Stimulated activated memory B cell treated with anti-CD40 and anti-IgM and Interleukin-4, amounts not matched to agents 10 μg/mL and 1 μg/mL and 100 μg/mL, for 72 hours (primary cell): Measurements from ENCODE around the gene SYT8.
A peak's percentile ranks its signal among the peaks of the same experiment; 100 is the strongest.
"Not testable (repeated sequence)": the region's sequence is repeated elsewhere in the genome, so short reads cannot be mapped to it uniquely, and the experiment has no call there.

Experiments
- ATAC-seq: fragments of 150-1000 bp; cut with Tn5 transposase; 2 replicates; pipeline ENCODE4 v1.10.0; 2021
- H3K27ac Mint-ChIP-seq: one replicate; pipeline ENCODE4 v1.8.0; 2022; ENCODE audit warnings: mild to moderate bottlenecking, mixed read lengths
- H3K27me3 Mint-ChIP-seq: one replicate; pipeline ENCODE4 v1.8.0; 2022; ENCODE audit warnings: mixed read lengths
- H3K36me3 Mint-ChIP-seq: one replicate; pipeline ENCODE4 v1.8.0; 2022; ENCODE audit warnings: mixed read lengths
- H3K4me1 Mint-ChIP-seq: one replicate; pipeline ENCODE4 v1.8.0; 2022; ENCODE audit warnings: mixed read lengths
- H3K4me3 Mint-ChIP-seq: one replicate; pipeline ENCODE4 v1.8.0; 2022; ENCODE audit warnings: mild to moderate bottlenecking, moderate library complexity, mixed read lengths
- H3K9me3 Mint-ChIP-seq: one replicate; pipeline ENCODE4 v1.8.0; 2022; ENCODE audit warnings: mixed read lengths

The SYT8 gene

DNA sequence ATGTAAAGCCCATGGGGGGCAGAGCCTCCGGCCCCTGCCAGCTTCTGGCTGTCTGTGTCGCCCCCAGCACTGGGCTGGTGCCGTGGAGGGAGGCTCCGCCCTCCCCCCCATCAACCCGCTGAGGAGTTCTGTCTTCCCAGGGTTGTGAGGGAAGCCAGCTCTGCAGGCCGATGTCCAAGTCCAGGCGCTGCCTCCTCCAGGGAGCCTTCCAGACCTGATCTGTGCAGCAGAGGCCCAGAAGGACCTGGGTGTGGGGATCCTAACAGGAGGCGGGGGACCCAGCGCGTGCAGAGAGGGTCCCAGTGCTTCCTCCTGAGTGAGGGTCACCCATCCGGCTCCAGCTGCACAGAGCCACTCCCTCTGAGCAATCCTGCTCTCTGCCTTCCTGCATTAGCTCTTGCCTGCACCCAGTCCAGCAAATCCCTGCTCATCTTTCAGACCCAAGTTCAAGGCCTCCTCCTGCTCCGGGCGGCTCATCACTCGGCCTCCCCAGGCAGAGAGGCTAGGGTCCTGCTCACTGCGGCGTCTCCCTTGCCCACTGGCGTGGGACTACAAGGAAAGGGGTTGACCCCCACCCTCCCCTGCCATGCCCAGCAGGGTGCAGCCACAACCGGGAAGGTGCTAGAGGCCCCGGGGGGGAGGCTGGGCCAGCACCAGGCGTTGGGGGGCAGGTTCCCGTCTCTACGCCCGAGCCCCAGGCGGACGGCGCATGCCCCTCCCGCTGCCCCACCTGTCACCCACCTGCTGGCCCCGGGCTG, 40.5 kb downstream of the SYT8 start:
- Mint-ChIP-seq H3K36me3 (peaks cover 19% of the 10 kb centered on the region), H3K4me1 (peaks cover 49% of the 10 kb centered on the region), H3K9me3 (no peaks in the 10 kb centered on the region), H3K4me3 (no peak overlapping the region), H3K27me3 (no peaks in the 10 kb centered on the region), H3K27ac (peak overlapping the region; percentile 5)
- no peak for ATAC-seq

DNA sequence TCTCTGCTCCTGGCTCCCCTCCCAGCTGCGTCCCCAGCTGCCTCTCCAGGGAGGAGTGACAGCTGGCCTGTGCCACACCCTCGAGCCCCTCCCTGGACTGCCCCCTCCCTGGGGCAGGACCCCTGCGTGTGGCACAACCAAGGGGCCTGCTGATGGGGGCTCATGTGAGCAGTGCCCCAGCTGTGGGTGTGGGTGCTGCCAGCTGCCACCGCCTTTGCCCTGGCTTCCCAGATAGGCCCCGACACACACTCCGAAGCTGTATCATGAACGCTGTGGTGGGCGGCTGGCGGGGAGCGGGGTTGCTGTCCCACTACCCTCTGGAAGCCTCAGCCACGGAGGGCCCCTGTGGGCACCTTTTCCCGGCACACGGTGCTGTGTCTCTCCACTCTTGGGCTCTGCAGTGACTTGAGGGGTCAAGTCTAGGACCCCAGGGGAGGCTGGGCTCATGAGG, 41.1 kb downstream of the SYT8 start:
- H3K4me3 Mint-ChIP-seq, ATAC-seq, H3K27me3 Mint-ChIP-seq, H3K27ac Mint-ChIP-seq, H3K9me3 Mint-ChIP-seq: not testable (repeated sequence)
- peaks cover 17% of the 10 kb centered on the region for H3K36me3 Mint-ChIP-seq
- H3K4me1 Mint-ChIP-seq: peaks cover 55% of the 10 kb centered on the region

DNA sequence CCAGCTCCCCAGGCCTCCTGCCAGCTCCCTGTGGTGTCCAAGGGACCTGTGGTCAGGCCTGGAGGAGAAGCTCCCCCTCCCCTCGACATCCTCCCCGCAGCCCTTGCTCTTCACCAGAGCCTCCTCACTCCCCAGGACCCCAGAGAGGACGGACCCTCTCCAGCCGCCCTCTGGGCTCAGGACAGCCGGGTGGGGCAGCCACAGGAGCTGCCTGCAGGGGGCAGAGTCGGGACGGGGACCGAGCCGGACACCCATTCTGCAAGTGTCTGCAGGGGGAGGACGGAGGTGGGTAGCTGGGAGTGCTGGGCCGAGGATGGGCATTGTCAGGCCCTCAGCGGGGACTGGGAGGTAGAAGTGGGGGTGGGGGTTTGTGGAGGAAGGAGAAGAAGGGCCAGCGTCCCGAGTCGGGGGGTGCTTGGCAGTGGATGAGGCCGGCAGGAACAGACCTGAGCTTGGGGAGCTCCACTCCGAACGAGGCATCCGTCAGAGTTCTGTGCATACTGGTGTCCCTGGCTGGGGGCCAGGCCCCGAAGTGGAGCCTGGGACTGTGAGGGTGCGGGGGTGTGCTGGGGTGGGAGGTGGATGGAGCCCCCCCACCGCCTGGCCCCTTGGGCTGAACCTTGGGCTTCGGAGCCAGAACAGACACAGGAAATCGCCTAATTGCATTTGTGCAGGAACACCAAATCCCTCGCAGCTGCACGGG, 41.7 kb downstream of the SYT8 start:
- no peaks in the 10 kb centered on the region for H3K9me3 Mint-ChIP-seq
- H3K36me3 Mint-ChIP-seq: peaks cover 14% of the 10 kb centered on the region
- H3K4me1 Mint-ChIP-seq: peaks cover 59% of the 10 kb centered on the region
- no peak overlapping the region for H3K27ac Mint-ChIP-seq
- ATAC-seq: no peak
- H3K4me3 Mint-ChIP-seq: no peak overlapping the region
- H3K27me3 Mint-ChIP-seq: no peaks in the 10 kb centered on the region

DNA sequence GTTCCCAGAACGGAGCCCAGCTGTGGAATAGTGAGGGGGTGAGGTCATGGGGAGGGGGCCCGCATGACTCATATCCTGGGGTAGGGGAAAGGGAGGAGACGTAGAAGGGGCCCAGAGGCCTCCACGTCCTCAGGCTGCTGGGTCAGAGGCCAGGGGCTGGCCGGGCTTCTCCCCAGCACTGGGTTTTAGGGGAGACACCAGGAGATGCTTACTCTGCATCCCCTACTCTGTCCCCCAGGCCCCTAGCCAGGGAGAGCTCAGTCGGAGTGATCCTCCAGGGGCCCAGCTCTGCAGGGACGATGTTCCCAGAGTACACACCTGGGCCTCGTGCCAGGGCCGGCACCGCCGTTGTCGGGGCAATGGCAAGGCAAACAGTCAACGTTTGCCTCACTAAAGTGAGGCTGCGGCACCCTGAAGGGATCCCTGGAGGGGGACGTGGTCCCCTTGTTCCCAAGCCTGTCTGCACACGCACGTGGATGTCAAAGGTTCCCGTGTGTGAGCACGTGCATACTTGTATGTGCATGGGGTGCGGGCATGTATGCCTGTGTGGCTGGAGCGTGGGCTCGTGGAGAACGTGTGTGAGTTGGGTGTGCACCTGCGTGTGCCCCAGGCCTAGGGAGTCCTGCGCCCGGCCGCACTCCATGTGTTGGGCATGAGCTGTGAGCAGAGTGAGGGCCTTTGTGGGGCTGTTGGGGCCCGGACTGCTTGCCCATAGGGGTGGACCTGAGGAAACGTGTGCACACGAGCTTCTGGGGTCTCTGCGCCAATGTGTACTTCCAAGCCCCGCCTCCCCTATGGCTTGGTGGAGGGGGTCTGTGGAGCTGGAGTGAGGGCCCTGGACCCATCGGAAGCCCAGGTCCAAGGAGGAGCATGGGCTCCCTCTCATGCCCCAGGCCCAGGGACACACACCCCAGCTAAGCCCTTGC, 42.7 kb downstream of the SYT8 start:
- Mint-ChIP-seq H3K27ac (no peak overlapping the region), H3K27me3 (no peaks in the 10 kb centered on the region), H3K9me3 (no peaks in the 10 kb centered on the region), H3K4me1 (peaks cover 66% of the 10 kb centered on the region), H3K4me3 (no peak overlapping the region), H3K36me3 (peaks cover 10% of the 10 kb centered on the region)
- ATAC-seq: no peak

DNA sequence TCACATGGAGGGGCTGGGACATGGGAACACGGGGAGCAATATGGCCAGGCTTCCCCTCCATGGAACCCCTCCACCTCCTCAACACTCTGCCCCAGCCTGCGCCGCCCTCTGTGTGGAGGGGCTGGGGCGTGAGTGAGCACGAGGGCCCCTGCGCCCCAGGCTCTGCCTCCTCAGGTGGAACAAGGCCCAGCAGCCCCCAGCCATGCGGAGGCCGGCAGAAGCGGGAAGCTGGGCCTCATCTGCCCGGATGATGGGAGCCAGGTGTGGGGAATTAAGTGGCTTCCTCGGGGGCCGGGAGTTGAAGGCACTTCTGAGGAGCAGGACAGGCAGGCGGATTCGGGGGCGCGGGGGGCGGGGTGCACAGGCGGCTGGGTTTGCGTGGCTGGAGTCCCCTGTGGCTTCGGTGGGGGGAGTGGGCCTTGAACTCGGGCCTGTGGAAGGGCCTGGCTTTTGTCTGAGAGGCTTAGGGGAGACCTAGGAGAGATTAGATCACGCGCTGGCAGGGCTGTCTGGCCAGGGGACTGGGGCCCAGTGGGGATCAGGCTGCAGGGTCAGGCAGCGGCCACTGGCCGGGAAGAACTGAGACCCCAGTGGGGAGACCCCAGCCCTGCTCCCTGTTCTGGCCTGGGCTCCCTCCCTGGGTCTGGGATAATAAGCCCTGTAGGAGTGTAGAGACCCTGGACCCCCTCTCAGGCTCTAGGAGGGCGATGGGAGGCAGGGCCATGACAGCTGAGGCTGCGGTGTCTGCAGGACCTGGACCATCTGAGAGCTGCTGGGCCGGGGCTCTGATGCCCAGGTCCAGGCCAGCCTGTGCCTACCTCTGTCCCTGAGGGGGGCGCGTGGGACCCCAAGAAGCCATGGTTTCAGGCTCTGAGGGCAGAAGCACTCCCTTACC, 43.6 kb downstream of the SYT8 start:
- no peaks in the 10 kb centered on the region for H3K27me3 Mint-ChIP-seq
- peaks cover 67% of the 10 kb centered on the region for H3K4me1 Mint-ChIP-seq
- no peak for ATAC-seq
- peaks cover 5% of the 10 kb centered on the region for H3K36me3 Mint-ChIP-seq
- no peak overlapping the region for H3K4me3 Mint-ChIP-seq
- no peak overlapping the region for H3K27ac Mint-ChIP-seq
- H3K9me3 Mint-ChIP-seq: no peaks in the 10 kb centered on the region

DNA sequence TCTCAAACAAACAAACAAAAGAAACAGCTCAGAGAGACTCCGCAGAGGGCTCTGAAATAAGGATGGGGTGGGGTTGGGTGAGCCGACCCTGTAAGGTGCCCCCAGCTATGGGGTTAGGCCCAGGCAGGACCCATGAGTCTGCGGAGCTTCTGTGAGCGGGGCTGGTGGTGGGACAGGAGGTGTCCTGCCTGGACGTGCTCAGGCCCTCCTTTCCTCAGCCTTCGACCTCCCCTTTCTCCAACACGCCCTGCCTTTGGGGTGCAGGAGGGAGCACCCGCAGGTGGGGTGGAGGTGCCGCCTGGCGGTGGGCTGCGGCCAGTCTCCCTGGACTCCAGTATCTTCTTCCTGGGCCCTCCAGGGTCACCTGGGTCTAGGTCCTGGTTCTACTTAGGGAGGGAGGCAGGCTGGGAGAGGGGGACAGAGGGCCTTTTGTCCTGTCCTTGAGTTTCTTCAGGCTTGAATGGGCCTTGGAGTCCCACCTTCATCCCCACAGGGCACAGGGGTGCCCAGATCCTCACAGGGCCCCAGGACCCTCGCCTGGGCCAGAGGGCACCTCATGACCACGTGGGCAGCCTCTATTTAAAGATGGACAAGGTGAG, 44.7 kb downstream of the SYT8 start:
- H3K27me3 Mint-ChIP-seq: no peaks in the 10 kb centered on the region
- H3K27ac Mint-ChIP-seq: peak overlapping the region; percentile 67
- H3K36me3 Mint-ChIP-seq: peaks cover 5% of the 10 kb centered on the region
- H3K9me3 Mint-ChIP-seq: no peaks in the 10 kb centered on the region
- peaks cover 67% of the 10 kb centered on the region for H3K4me1 Mint-ChIP-seq
- H3K4me3 Mint-ChIP-seq: no peak overlapping the region
- ATAC-seq: no peak

DNA sequence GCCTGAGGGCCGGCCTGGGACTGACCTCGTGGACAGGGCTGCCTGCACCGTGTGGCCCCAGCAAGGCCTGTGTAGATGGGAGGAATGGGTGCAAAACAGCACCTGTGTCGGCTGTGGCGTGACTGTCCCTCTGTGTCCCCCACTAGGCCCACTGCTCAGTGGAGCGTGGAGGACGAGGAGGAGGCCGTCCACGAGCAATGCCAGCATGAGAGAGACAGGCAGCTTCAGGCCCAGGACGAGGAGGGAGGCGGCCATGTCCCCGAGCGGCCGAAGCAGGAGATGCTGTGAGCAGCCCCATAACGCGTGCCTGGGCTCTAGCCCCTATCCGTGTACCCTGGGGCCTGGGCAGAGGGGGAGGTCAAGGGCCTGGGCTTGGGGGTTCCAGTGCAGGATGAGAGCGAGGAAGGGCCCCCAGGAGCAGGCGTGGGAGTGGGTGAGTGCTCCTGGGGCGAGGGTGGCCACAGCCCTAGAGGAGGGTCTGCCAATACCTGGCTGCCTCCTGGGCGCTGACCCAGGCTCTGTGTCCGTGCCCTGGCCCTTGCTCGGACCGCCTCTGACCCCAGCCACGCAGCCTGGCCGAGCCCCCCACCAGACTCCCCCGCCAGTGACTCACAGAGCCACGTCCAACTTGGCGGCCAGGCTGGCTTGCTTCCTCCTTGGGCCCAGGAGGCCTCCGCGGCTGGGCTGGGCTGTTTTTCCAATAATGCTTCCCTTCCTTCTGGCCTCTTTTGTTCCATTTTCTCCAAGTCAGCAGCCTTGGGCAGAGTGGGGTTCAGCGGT, 45.3 kb downstream of the SYT8 start:
- no peaks in the 10 kb centered on the region for H3K9me3 Mint-ChIP-seq
- H3K4me1 Mint-ChIP-seq: peaks cover 66% of the 10 kb centered on the region
- peak overlapping the region; percentile 19 for H3K4me3 Mint-ChIP-seq
- peak overlapping the region; percentile 67 for H3K27ac Mint-ChIP-seq
- ATAC-seq: no peak
- peaks cover 5% of the 10 kb centered on the region for H3K36me3 Mint-ChIP-seq
- no peaks in the 10 kb centered on the region for H3K27me3 Mint-ChIP-seq

DNA sequence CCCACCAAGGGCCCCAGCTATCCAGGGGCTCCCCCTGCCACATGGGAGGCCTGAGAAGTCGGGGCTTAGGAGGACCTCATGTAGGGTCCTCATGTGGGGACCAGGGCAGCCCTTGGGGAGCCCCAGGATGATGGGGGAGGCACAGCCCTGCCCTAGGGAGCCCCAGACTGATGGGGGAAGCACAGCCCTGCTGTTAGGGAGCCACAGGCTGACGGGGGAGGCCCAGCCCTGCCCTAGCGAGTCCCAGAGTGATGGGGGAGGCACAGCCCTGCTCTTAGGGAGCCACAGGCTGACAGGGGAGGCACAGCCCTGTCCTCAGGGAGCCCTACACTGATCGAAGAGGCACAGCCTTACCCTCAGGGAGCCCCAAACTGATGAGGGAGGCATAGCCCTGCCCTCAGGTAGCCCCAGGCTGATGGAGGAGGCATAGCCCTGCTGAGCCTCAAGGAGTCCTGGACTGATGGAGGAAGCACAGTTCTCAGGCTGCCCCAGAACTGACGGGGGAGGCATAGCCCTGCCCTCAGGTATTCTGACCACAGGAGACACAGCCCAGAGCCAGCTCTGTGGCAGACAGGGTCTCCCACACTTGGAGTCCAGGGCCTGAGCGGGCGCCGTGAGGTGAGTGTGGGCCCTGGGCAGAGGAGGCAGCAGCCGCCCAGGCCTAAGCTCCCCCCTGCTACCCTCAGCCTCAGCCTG, 46.1 kb downstream of the SYT8 start:
- no peaks in the 10 kb centered on the region for H3K27me3 Mint-ChIP-seq
- H3K9me3 Mint-ChIP-seq: no peaks in the 10 kb centered on the region
- peaks cover 5% of the 10 kb centered on the region for H3K36me3 Mint-ChIP-seq
- H3K4me1 Mint-ChIP-seq: peaks cover 58% of the 10 kb centered on the region
- ATAC-seq: no peak
- H3K4me3 Mint-ChIP-seq: peak overlapping the region; percentile 19
- peak overlapping the region; percentile 67 for H3K27ac Mint-ChIP-seq

DNA sequence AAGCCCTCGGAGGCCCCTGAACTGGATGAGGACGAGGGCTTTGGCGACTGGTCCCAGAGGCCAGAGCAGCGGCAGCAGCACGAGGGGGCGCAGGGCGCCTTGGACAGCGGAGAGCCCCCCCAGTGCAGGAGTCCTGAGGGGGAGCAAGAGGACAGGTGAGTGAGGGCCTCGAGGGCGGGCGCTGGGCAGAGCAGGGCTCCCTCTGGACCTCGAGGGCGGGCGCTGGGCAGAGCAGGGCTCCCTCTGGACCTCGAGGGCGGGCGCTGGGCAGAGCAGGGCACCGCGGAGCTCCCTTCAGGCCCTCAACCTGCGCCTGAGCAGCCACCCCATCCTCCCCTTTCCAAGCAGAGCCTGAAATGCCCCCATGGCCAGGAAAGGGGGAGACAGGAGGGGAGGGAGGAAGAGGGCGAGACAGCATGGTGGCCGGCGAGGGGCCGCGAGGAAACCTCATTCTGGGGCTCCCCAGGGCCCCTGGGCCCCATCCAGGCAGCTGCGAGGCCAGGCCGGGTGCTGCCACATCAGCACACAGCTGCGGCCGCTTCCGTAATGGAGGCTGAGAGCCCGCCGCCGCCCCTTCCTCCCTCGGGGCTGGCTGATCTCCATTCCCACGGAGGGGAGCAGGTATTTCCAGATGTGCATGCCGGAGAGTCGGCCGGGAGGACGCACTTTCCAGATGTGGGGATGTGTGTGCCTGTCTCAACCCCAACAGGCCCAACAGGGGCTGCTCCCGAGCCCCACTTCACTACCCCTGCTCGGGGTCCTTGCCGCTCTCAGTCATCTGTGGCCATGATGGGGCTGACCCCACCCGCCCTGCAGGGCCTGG, 46.9 kb downstream of the SYT8 start:
- peaks cover 5% of the 10 kb centered on the region for H3K36me3 Mint-ChIP-seq
- H3K9me3 Mint-ChIP-seq: no peaks in the 10 kb centered on the region
- peak overlapping the region; percentile 67 for H3K27ac Mint-ChIP-seq
- peak; percentile 63 for ATAC-seq
- H3K27me3 Mint-ChIP-seq: no peaks in the 10 kb centered on the region
- H3K4me1 Mint-ChIP-seq: peaks cover 51% of the 10 kb centered on the region
- H3K4me3 Mint-ChIP-seq: no peak overlapping the region

DNA sequence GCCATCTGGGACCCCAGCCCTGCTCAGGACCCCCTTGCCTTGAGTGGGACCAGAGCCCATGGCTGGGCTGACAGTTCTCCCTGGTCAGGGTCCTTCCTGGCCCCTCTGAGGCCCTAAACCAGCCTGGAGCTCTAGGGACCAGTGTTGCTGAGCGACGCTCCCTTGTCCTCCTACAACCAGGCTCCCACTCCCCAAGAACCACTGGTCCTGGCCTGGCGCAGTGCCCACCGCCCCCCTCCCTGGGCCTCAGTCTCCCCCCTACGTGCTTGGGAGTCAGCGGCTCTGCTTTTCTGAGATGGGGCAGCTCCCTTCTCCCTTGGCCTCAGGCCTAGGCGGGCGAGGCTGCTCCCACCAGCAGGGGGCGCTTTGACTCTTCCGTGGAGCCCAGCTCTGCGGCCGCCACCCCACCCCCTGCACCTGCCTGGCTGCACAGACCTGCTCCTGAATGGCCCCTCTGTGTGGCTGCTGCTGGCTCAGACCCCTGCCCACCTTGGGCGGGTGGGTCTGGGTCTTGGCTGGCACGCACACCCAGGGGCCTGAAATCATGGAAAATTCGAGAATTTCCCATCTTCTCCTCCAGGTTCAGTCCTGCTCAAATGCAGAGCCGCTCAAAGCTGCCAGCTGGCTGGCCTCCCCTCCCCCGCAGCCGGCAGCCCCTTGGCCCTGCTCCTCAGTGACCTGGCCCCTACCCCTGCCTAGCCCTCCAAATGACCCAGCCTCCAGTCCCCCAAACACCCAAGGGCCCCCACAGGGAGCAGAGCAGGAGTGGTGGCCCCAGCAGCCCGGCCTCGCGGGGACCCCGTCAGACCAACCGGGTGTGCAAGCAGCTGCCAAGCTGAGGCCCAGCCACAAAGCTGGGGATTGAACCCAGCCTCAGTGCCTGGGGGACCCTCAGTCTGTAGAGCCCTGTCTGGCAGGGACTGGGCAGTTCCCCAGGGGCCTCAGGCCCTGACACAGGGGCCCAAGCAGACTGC, 47.8 kb downstream of the SYT8 start:
- H3K4me1 Mint-ChIP-seq: peaks cover 46% of the 10 kb centered on the region
- H3K27ac Mint-ChIP-seq: no peak overlapping the region
- H3K36me3 Mint-ChIP-seq: peaks cover 5% of the 10 kb centered on the region
- peak; percentile 86 for ATAC-seq
- H3K27me3 Mint-ChIP-seq: no peaks in the 10 kb centered on the region
- H3K9me3 Mint-ChIP-seq: no peaks in the 10 kb centered on the region
- no peak overlapping the region for H3K4me3 Mint-ChIP-seq

DNA sequence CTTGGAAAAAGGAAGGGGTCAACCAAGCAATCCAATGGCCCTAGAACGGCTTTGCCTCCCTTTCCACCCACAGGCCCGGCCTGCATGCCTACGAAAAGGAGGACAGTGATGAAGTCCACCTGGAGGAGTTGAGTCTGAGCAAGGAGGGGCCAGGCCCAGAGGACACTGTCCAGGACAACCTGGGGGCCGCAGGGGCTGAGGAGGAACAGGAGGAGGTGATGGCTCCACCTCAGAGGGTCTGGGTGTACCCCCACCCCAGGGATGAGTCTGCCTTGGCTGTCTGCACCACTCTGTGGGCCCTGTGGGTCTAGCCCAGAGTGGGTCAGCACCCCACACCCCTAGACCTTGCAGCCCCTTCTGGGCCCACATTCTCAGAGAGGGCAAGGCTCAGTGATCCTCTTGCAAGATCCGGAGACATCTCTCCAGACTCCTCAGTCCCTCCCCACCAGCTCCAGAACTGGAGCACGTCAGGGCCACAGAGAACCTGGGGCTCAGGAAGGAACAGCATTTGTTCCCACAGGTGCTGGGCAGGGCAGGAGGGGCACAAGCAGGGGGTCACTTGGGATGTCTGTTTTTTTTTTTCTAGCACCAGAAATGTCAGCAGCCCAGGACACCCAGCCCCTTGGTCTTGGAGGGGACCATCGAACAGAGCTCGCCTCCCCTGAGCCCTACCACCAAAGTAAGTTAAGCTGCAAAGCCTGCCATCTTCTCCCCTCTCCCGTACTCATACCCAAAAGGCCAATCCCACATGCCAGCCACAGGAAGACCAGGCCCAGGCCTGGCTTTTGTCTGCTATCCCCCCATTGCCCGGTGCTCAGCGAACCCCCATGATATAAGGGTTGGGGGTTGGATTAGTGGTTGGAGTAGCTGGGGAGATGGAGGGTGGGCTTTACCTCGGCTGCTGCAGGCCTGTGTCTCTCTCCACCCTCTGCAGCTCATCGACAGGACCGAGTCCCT, 48.8 kb downstream of the SYT8 start:
- Mint-ChIP-seq H3K9me3 (no peaks in the 10 kb centered on the region), H3K4me1 (peaks cover 37% of the 10 kb centered on the region), H3K27me3 (no peaks in the 10 kb centered on the region), H3K27ac (no peak overlapping the region), H3K36me3 (peaks cover 10% of the 10 kb centered on the region), H3K4me3 (no peak overlapping the region)
- ATAC-seq: no peak
